Kidney epithelial cell (primary cell): Measurements from ENCODE around the gene ZNF438. TPM values are rescaled to one million over a fixed set of nuclear protein-coding genes. Genes with fewer than 3 reads are reported as not detected.

Source experiments
- DNase-seq: peaks from one replicate; pipeline ENCODE4 v3.0.0-alpha.2; 2010; ENCODE audit warnings: low read depth
- H3K27me3 ChIP-seq: 2 replicates; pipeline ENCODE4 v1.6.0; 2011; ENCODE audit warnings: low read length; ENCODE audit not compliant: control insufficient read depth, insufficient read depth
- H3K36me3 ChIP-seq: 2 replicates; pipeline ENCODE4 v1.5.1; 2011; ENCODE audit warnings: low read length; ENCODE audit not compliant: control insufficient read depth, insufficient read depth
- H3K4me3 ChIP-seq: 2 replicates; pipeline ENCODE4 v1.5.1; 2011; ENCODE audit warnings: low read depth, mild to moderate bottlenecking, control low read depth, low read length
- CTCF ChIP-seq: IDR thresholded peaks from 2 replicates; pipeline ENCODE4 v1.5.1; 2011; ENCODE audit warnings: mild to moderate bottlenecking, moderate library complexity, low read length, control low read depth, inconsistent platforms; ENCODE audit not compliant: insufficient read depth, poor library complexity, severe bottlenecking
- total RNA-seq: library from RNA; depleted of rRNA; stranded (reverse); fragments of >200 nt; gene quantifications from 2 replicates; pipeline ENCODE4 v1.2.3, GENCODE V29; 2015

ZNF438 gene
- total RNA-seq, 1 donor from 2014 or later = 3.3 TPM

- no peak for DNase-seq
- no peak overlapping the region for H3K4me3 ChIP-seq
- no peaks in the 10 kb centered on the region for H3K27me3 ChIP-seq
- H3K36me3 ChIP-seq = no peaks in the 10 kb centered on the region
- TF ChIP-seq CTCF = no peak
Observed at GRCh38 chr10:31005895-31006294, 25.8 kb downstream of the ZNF438 start.

DNA sequence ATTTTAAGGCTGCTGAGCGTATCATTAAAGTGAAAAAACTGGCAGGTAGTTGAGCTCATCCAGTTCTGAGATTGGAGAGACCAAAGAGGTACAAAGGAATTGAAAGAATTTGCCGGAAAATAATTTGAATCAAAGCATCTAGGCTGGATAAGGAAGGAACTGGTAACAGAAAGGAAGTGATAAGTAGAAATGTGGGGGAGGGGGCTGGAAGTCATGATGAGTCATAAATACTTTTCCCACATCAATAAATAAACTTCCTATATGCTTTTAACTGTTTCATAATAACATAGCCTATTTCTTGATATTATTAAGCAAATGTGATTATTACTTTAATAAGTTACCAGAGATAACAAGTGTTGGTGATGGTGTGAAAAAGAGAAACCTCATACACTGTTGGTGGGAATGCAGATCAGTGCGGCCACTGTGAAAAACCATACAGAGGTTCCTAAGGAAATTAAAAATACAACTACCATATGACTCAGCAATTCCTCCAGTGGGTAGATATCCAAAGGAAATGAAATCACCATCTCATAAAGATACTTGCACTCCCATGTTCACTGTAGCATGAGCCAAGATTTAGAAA is 27.0 kb downstream of the ZNF438 start:
- TF ChIP-seq CTCF = no peak
- Histone ChIP-seq H3K27me3 (no peaks in the 10 kb centered on the region), H3K36me3 (no peaks in the 10 kb centered on the region), H3K4me3 (no peak overlapping the region)
- DNase-seq = peak; percentile 52

DNA sequence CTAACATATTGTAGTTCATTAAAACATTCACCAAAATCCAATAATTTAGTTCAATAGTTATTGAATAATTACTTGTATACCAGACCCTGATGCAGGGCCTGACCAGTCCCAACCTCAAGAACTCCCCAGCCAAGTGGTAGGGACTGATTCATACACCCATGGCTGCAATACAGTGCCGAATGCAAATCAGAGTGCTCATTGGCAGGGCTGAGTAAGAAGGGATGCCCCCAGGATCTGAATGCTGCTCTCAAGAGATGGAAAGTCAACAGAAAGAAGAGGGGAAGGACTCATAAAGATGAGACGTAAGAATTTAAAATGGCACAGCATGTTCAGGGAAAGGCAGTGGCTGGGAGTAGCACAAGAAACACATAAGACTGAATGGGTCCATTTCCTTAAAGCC is 29.9 kb downstream of the ZNF438 start:
- DNase-seq = no peak

GRCh38 chr10:31000867-31001266 is 30.8 kb downstream of the ZNF438 start:
- Histone ChIP-seq H3K4me3 (no peak overlapping the region), H3K27me3 (no peaks in the 10 kb centered on the region), H3K36me3 (no peaks in the 10 kb centered on the region)
- TF ChIP-seq CTCF = no peak
- no peak for DNase-seq

More for the DNA sequence above, 29.9 kb downstream of the ZNF438 start:
- H3K4me3 ChIP-seq = no peak overlapping the region
- no peaks in the 10 kb centered on the region for H3K27me3 ChIP-seq
- no peaks in the 10 kb centered on the region for H3K36me3 ChIP-seq
- TF ChIP-seq CTCF = no peak

DNA sequence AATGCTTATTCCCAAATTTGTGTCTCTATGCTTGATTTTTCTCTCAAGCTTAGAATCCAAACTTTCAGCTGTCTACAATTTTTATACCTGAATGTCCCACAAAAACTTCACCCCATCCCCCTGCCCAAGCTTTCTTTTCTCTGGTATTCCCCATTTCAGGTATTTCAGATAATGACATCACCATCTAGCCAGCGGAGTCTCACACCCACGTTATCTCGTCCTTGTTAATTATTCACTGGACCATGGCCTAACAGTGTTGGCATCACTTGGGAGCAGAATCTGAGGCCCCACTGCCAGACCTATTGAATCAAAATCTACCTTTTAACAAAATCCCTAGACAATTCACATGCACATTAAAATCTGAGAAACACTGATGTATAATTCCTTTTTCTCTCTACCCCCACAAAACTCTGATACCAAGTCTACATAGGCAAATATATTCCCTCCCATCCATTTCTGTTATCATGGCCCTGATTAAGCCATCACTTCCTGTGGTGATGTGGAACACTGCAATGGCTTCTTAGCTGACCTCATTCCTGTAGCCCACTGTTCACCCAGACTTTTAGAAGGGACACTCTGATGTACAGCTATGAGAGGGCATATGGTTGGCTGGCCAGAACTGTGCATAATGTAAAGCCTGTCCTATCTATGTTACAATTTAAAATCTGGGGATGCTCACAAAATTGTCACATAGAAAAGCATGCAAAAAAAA is 31.4 kb downstream of the ZNF438 start:
- H3K4me3 ChIP-seq = no peak overlapping the region
- no peaks in the 10 kb centered on the region for H3K27me3 ChIP-seq
- TF ChIP-seq CTCF = no peak
- no peak for DNase-seq
- no peaks in the 10 kb centered on the region for H3K36me3 ChIP-seq
